HG03103 (cell line): ENCODE results near the gene LRRC25.

Source experiments
- ATAC-seq: cut with Tn5 transposase; IDR thresholded peaks from one replicate; pipeline ENCODE4 v1.9.1; 2021; ENCODE audit warnings: low read depth; ENCODE audit not compliant: unreplicated experiment

The LRRC25 gene

GRCh38 chr19:18425515-18426415 lies 28.3 kb upstream of the LRRC25 start:
- no peak for ATAC-seq

GRCh38 chr19:18424890-18425514 lies 27.6 kb upstream of the LRRC25 start:
- ATAC-seq = no peak

GRCh38 chr19:18424122-18424889 lies 26.9 kb upstream of the LRRC25 start:
- ATAC-seq = no peak

- ATAC-seq = no peak
These were observed 26.0 kb upstream of the LRRC25 start for GRCh38 chr19:18423258-18424020.

GRCh38 chr19:18422530-18423191 lies 25.2 kb upstream of the LRRC25 start:
- no peak for ATAC-seq

- no peak for ATAC-seq
These were observed 24.0 kb upstream of the LRRC25 start for GRCh38 chr19:18421371-18421959.

- no peak for ATAC-seq
These were observed 23.5 kb upstream of the LRRC25 start for GRCh38 chr19:18420930-18421329.

GRCh38 chr19:18419699-18420460 lies 22.5 kb upstream of the LRRC25 start:
- no peak for ATAC-seq

GRCh38 chr19:18419195-18419698 lies 21.8 kb upstream of the LRRC25 start, which contains the start of gene SSBP4:
SSBP4 (plus strand) TSS chr19:18419398; CDS start chr19:18419649, 251 bp downstream.
- ATAC-seq = peak; percentile 37

- ATAC-seq = peak; percentile 10
These were observed 21.2 kb upstream of the LRRC25 start for GRCh38 chr19:18418483-18419194.

GRCh38 chr19:18418029-18418482 lies 20.6 kb upstream of the LRRC25 start:
- no peak for ATAC-seq

GRCh38 chr19:18417250-18418028 lies 20.0 kb upstream of the LRRC25 start:
- no peak for ATAC-seq

- no peak for ATAC-seq
These were observed 19.4 kb upstream of the LRRC25 start for GRCh38 chr19:18416778-18417249.

- no peak for ATAC-seq
These were observed 17.9 kb upstream of the LRRC25 start for GRCh38 chr19:18415178-18415867.

GRCh38 chr19:18414504-18415177 lies 17.2 kb upstream of the LRRC25 start:
- no peak for ATAC-seq
